GM23248 (cell line): Measurements from ENCODE around the gene KCNJ10. TPM values are rescaled to one million over a fixed set of nuclear protein-coding genes. Genes with fewer than 3 reads are reported as not detected.

Experiments
- DNase-seq: peaks from one replicate; pipeline ENCODE4 v3.0.0-alpha.2; 2015
- H2AFZ ChIP-seq: fragments of 200-600 bp; sonication (generic); 2 replicates; pipeline ENCODE4 v1.6.1; 2016; ENCODE audit warnings: antibody characterized with exemption
- H3F3A ChIP-seq: fragments of 200-600 bp; sonication (generic); 2 replicates; pipeline ENCODE4 v1.6.1; 2016; ENCODE audit warnings: mild to moderate bottlenecking, antibody characterized with exemption, mixed run types; ENCODE audit not compliant: insufficient read depth
- H3K27ac ChIP-seq: fragments of 200-600 bp; sonication (generic); 2 replicates; pipeline ENCODE4 v1.5.1; 2016; ENCODE audit warnings: mild to moderate bottlenecking
- H3K27me3 ChIP-seq: fragments of 200-600 bp; sonication (generic); replicated peaks from 2 replicates; pipeline ENCODE4 v1.6.1; 2016; ENCODE audit warnings: mild to moderate bottlenecking; ENCODE audit not compliant: insufficient read depth
- H3K36me3 ChIP-seq: fragments of 200-600 bp; sonication (generic); 2 replicates; pipeline ENCODE4 v1.6.1; 2016; ENCODE audit warnings: low read depth, mild to moderate bottlenecking
- H3K4me1 ChIP-seq: fragments of 200-600 bp; sonication (generic); 2 replicates; pipeline ENCODE4 v1.6.1; 2016; ENCODE audit warnings: mild to moderate bottlenecking; ENCODE audit not compliant: insufficient read depth
- H3K4me2 ChIP-seq: fragments of 200-600 bp; sonication (generic); one replicate; pipeline ENCODE4 v1.6.1; 2016; ENCODE audit warnings: mild to moderate bottlenecking; ENCODE audit not compliant: unreplicated experiment
- H3K4me3 ChIP-seq: fragments of 200-600 bp; sonication (generic); 2 replicates; pipeline ENCODE4 v1.5.1; 2016; ENCODE audit warnings: mild to moderate bottlenecking
- H3K79me2 ChIP-seq: fragments of 200-600 bp; sonication (generic); 2 replicates; pipeline ENCODE4 v1.6.1; 2016; ENCODE audit warnings: mild to moderate bottlenecking; ENCODE audit not compliant: insufficient read depth
- H3K9ac ChIP-seq: fragments of 200-600 bp; sonication (generic); 2 replicates; pipeline ENCODE4 v1.6.1; 2016; ENCODE audit warnings: mild to moderate bottlenecking
- H3K9me2 ChIP-seq: fragments of 200-600 bp; sonication (generic); 2 replicates; pipeline ENCODE4 v1.6.1; 2016; ENCODE audit warnings: mixed run types, mild to moderate bottlenecking, moderate library complexity; ENCODE audit not compliant: insufficient read depth
- H3K9me3 ChIP-seq: fragments of 200-600 bp; sonication (generic); one replicate; pipeline ENCODE4 v1.6.1; 2017; ENCODE audit warnings: low read depth
- H4K20me1 ChIP-seq: fragments of 200-600 bp; sonication (generic); 2 replicates; pipeline ENCODE4 v1.6.0; 2016; ENCODE audit not compliant: insufficient read depth
- EZH2 ChIP-seq: fragments of 200-600 bp; sonication (generic); IDR thresholded peaks from 2 replicates; pipeline ENCODE4 v1.6.1; 2018; ENCODE audit warnings: antibody characterized with exemption, mild to moderate bottlenecking; ENCODE audit not compliant: insufficient read depth, poor library complexity, severe bottlenecking
- EZH2phosphoT487 ChIP-seq: fragments of 200-600 bp; sonication (generic); IDR thresholded peaks from 2 replicates; pipeline ENCODE4 v1.6.1; 2018; ENCODE audit warnings: antibody characterized with exemption, moderate library complexity, mild to moderate bottlenecking, low read depth; ENCODE audit not compliant: insufficient read depth
- WGBS, 2 experiments: methylation state at CpG; one replicate each; pipeline ENCODE4 v1.1.6; 2015 to 2017; ENCODE audit warnings: low lambda C conversion rate in 2 of 2, low coverage in 1 of 2; ENCODE audit errors: missing lambda C conversion rate in 2 of 2; 5-methylcytosine and 5-hydroxymethylcytosine counted together
- in situ Hi-C: fragments of 300-500 bp; cut with MboI; formaldehyde crosslinking; loops from 2 replicates; pipeline ENCODE4 v1.15.0; 2020
- polyA plus RNA-seq: library from polyadenylated mRNA; unstranded; fragments of >200 nt; fragmentation: Nextera tagmentation; extraction: Ambion mirVana; gene quantifications from 2 replicates; pipeline ENCODE4 v1.2.1, GENCODE V29; 2016
- total RNA-seq: library from RNA; depleted of rRNA; stranded (reverse); fragments of >200 nt; shearing (Covaris generic); gene quantifications from 2 replicates; pipeline ENCODE4 v1.2.3, GENCODE V29; 2014

The KCNJ10 gene
- total and polyA plus RNA-seq, 2 experiments from 2014 or later: not detected

DNA sequence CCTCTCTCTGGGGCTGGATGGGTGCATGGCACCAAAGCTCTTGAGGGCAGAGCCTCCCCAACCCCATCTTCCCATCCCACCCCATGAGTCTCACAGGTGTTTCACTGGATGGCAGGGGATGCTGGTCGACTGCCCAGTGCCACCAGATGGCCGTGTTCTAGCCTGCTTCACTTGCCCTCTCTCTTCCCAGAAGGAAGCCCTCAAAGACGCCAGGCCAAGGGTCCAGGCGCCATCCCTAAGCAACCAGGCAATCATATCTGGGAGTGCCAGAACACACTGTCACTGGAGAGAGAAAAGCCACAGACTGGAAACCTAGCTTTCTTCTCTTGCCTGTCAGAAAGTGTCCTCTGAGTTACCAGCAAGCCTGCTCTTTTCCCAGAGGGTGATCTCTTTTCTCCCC is 64.9 kb downstream of the KCNJ10 start:
- Histone ChIP-seq H4K20me1 (no peaks in the 10 kb centered on the region), H3K4me1 (no peaks in the 10 kb centered on the region), H2AFZ (no peak overlapping the region), H3K36me3 (no peaks in the 10 kb centered on the region), H3K79me2 (no peaks in the 10 kb centered on the region), H3K9me2 (no peaks in the 10 kb centered on the region), H3K27me3 (no peaks in the 10 kb centered on the region), H3K9me3 (no peaks in the 10 kb centered on the region), H3K4me3 (no peak overlapping the region), H3K9ac (no peak overlapping the region), H3K4me2 (no peak overlapping the region), H3F3A (no peaks in the 10 kb centered on the region), H3K27ac (no peak overlapping the region)
- TF ChIP-seq EZH2phosphoT487 (no peak), EZH2 (no peak)
- in situ Hi-C loops: loop anchor here (5.0 to 25.0 kb wide), 3 partner anchors 68 to 843 kb away; partner anchors contain the start of gene CADM3
- 61 to 62% methylated on average over 4 of the region's 4 CpGs for WGBS, 2 experiments
- no peak for DNase-seq

DNA sequence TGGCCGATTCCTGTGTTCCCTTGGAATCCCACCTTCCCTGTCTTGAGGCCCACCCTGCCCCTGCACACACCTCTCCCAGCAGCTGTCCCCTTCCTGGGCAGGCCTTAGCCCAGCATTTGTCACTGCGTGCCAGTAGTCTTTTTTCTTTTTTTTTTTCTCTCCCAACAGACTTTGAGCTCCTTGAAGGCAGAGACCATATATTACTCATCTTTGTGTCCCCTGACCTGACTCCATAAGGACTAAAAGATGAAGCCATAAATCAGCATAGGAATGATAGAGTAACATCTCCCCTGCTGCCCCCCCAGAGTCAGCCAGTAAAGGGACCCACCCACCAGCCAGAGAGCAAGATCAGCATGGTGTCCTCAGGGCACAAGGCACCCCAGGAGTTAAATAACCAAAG is 65.5 kb downstream of the KCNJ10 start:
- peaks cover 2% of the 10 kb centered on the region for H3K4me1 ChIP-seq
- H3K27ac ChIP-seq: no peak overlapping the region
- no peak for TF ChIP-seq EZH2
- no peak for TF ChIP-seq EZH2phosphoT487
- no peak overlapping the region for H2AFZ ChIP-seq
- H3K4me3 ChIP-seq: no peak overlapping the region
- no peaks in the 10 kb centered on the region for H3K36me3 ChIP-seq
- no peaks in the 10 kb centered on the region for H3K27me3 ChIP-seq
- H3K4me2 ChIP-seq: no peak overlapping the region
- no peaks in the 10 kb centered on the region for H3K79me2 ChIP-seq
- no peak overlapping the region for H3K9ac ChIP-seq
- no peaks in the 10 kb centered on the region for H3K9me3 ChIP-seq
- H3F3A ChIP-seq: no peaks in the 10 kb centered on the region
- H3K9me2 ChIP-seq: no peaks in the 10 kb centered on the region
- in situ Hi-C loops: loop anchor here (10.0 to 25.0 kb wide), 2 partner anchors 210 to 842 kb away; partner anchors contain the start of gene CADM3
- DNase-seq: no peak
- no peaks in the 10 kb centered on the region for H4K20me1 ChIP-seq
- WGBS, 2 experiments: 88 to 100% methylated on average over 2 of the region's 2 CpGs

DNA sequence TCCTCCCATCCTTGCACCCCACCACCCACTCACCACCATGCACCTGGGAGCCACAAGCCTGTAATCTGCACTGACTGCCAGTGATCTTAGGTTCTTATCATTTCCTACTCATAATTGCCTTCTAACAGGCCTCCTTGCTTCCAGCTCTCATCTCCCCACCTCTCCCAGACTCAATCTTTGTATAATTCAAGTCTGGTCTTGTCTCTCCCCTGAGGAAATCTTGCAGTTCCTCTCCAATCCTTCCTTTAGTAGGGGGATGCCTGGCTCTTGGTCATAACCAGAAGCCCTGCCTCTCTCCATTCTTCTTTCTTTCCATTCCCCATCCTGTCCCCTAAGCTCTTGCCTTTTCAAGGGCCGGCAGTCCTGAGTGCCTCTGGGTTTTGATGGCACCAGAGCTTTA is 66.0 kb downstream of the KCNJ10 start:
- Histone ChIP-seq H2AFZ (no peak overlapping the region), H3K9me3 (no peaks in the 10 kb centered on the region), H4K20me1 (no peaks in the 10 kb centered on the region), H3K9ac (no peak overlapping the region), H3K79me2 (no peaks in the 10 kb centered on the region), H3K9me2 (no peaks in the 10 kb centered on the region), H3K4me2 (no peak overlapping the region), H3K4me1 (peaks cover 6% of the 10 kb centered on the region), H3K27me3 (no peaks in the 10 kb centered on the region), H3K36me3 (no peaks in the 10 kb centered on the region), H3K27ac (no peak overlapping the region), H3K4me3 (no peak overlapping the region), H3F3A (peaks cover 2% of the 10 kb centered on the region)
- in situ Hi-C loops: loop anchor here (10.0 to 25.0 kb wide), 2 partner anchors 209 to 842 kb away; partner anchors contain the start of gene CADM3
- DNase-seq: no peak
- TF ChIP-seq EZH2phosphoT487 (no peak), EZH2 (no peak)
- 90 to 92% methylated on average over 1 of the region's 1 CpG for WGBS, 2 experiments

DNA sequence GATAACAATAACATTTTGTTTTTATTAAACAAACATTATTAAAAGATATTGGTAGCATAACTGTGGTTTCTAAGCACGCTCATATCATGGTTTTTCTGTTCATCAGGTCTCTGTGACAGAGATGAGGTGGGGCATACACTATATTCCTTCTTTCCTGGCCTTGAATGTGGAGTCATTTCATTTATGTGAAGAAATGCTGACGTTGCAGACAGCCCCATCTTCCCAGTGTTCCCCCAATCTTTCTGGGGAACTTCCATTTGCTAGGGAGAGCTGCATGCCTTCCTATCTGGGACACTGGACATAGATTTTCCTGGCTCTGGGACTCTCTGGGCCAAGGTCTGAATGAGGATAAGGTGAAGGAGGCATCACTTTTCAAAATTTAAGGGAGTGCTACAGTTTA is 68.5 kb downstream of the KCNJ10 start:
- TF ChIP-seq EZH2phosphoT487 (no peak), EZH2 (no peak)
- H3K4me3 ChIP-seq: no peak overlapping the region
- WGBS, 2 experiments: 44 to 48% methylated on average over 2 of the region's 2 CpGs

More for the DNA sequence above, 68.5 kb downstream of the KCNJ10 start:
- H3K4me1 ChIP-seq: peaks cover 29% of the 10 kb centered on the region
- in situ Hi-C loops: loop anchor here (10.0 to 25.0 kb wide), 2 partner anchors 207 to 839 kb away; partner anchors contain the start of gene CADM3
- no peak overlapping the region for H3K4me2 ChIP-seq
- no peaks in the 10 kb centered on the region for H3K36me3 ChIP-seq
- H3F3A ChIP-seq: peaks cover 27% of the 10 kb centered on the region
- no peaks in the 10 kb centered on the region for H3K79me2 ChIP-seq
- H3K9me3 ChIP-seq: no peaks in the 10 kb centered on the region
- H3K27me3 ChIP-seq: no peaks in the 10 kb centered on the region
- H3K9me2 ChIP-seq: no peaks in the 10 kb centered on the region; the same call in 1 of the 2 replicates
- no peak overlapping the region for H3K9ac ChIP-seq
- H3K27ac ChIP-seq: no peak overlapping the region
- H4K20me1 ChIP-seq: no peaks in the 10 kb centered on the region
- no peak for DNase-seq
- H2AFZ ChIP-seq: no peak overlapping the region
